Smooth muscle cell (in vitro differentiated cells): ENCODE measurements around the gene TTC24. TPM values are rescaled to one million over a fixed set of nuclear protein-coding genes. Genes with fewer than 3 reads are reported as not detected.

Experiments
- DNase-seq: peaks from one replicate; lab custom pipeline; 2025; ENCODE audit not compliant: unreplicated experiment; lab: John Stamatoyannopoulos, UW
- H2AFZ ChIP-seq: fragments of 200-600 bp; sonication (generic); 2 replicates; pipeline ENCODE4 v1.6.0; 2016; ENCODE audit warnings: antibody characterized with exemption, low read depth, mild to moderate bottlenecking
- H3F3A ChIP-seq: fragments of 200-600 bp; sonication (generic); 2 replicates; pipeline ENCODE4 v1.6.0; 2017; ENCODE audit warnings: antibody characterized with exemption, low read depth
- H3K27ac ChIP-seq: fragments of 200-600 bp; sonication (generic); 2 replicates; pipeline ENCODE4 v1.5.1; 2016; ENCODE audit warnings: low read depth, mild to moderate bottlenecking
- H3K27me3 ChIP-seq: fragments of 200-600 bp; sonication (generic); 2 replicates; pipeline ENCODE4 v1.6.1; 2016; ENCODE audit warnings: low read depth, mild to moderate bottlenecking
- H3K36me3 ChIP-seq: fragments of 200-600 bp; sonication (generic); 2 replicates; pipeline ENCODE4 v1.5.1; 2016; ENCODE audit warnings: low read depth
- H3K4me1 ChIP-seq: fragments of 200-600 bp; sonication (generic); 2 replicates; pipeline ENCODE4 v1.5.1; 2016; ENCODE audit warnings: low read depth
- H3K4me2 ChIP-seq: fragments of 200-600 bp; sonication (generic); 2 replicates; pipeline ENCODE4 v1.6.0; 2016; ENCODE audit warnings: mild to moderate bottlenecking
- H3K4me3 ChIP-seq: fragments of 200-600 bp; sonication (generic); 2 replicates; pipeline ENCODE4 v1.5.1; 2016; ENCODE audit warnings: mild to moderate bottlenecking
- H3K79me2 ChIP-seq: fragments of 200-600 bp; sonication (generic); 2 replicates; pipeline ENCODE4 v1.6.0; 2016; ENCODE audit warnings: low read depth, mild to moderate bottlenecking
- H3K9ac ChIP-seq: fragments of 200-600 bp; sonication (generic); 2 replicates; pipeline ENCODE4 v1.6.0; 2016; ENCODE audit warnings: low read depth
- H3K9me3 ChIP-seq: fragments of 200-600 bp; sonication (generic); replicated peaks from 2 replicates; pipeline ENCODE4 v1.5.1; 2016; ENCODE audit warnings: low read depth
- H4K20me1 ChIP-seq: fragments of 200-600 bp; sonication (generic); 2 replicates; pipeline ENCODE4 v1.6.0; 2016; ENCODE audit warnings: low read depth
- CTCF ChIP-seq: fragments of 200-600 bp; sonication (generic); IDR thresholded peaks from 2 replicates; pipeline ENCODE4 v1.5.1; 2017; ENCODE audit warnings: borderline replicate concordance, mild to moderate bottlenecking, antibody characterized with exemption; ENCODE audit not compliant: insufficient read depth, poor library complexity, severe bottlenecking
- WGBS: methylation state at CpG from one replicate; pipeline ENCODE4 v1.1.7; 2016; ENCODE audit warnings: low lambda C conversion rate; 5-methylcytosine and 5-hydroxymethylcytosine counted together
- polyA plus RNA-seq: library from polyadenylated mRNA; unstranded; fragments of >200 nt; fragmentation: Nextera tagmentation; extraction: Ambion mirVana; gene quantifications from 2 replicates; pipeline ENCODE4 v1.2.1, GENCODE V29; 2016
- total RNA-seq: library from RNA; depleted of rRNA; stranded (reverse); fragments of >200 nt; gene quantifications from 2 replicates; pipeline ENCODE4 v1.2.3, GENCODE V29; 2014

The TTC24 gene
- total and polyA plus RNA-seq, 2 experiments from 2014 or later = not detected

- Histone ChIP-seq H3K4me2 (peak overlapping the region; percentile 95), H2AFZ (peak overlapping the region; percentile 100), H3K4me3 (peak overlapping the region; percentile 91), H3F3A (peaks cover 4% of the 10 kb centered on the region), H3K27ac (peak overlapping the region; percentile 32), H3K36me3 (no peaks in the 10 kb centered on the region), H4K20me1 (no peaks in the 10 kb centered on the region), H3K79me2 (no peaks in the 10 kb centered on the region), H3K27me3 (no peaks in the 10 kb centered on the region), H3K4me1 (peaks cover 11% of the 10 kb centered on the region), H3K9ac (no peak overlapping the region), H3K9me3 (no peaks in the 10 kb centered on the region)
- no peak for DNase-seq
- no peak for TF ChIP-seq CTCF
- WGBS = 86% methylated on average over 10 of the region's 10 CpGs
Measured at GRCh38 chr1:156590326-156591180, 11.0 kb downstream of the TTC24 start.

GRCh38 chr1:156591181-156591431 lies 11.6 kb downstream of the TTC24 start:
- Histone ChIP-seq H3F3A (peaks cover 4% of the 10 kb centered on the region), H3K36me3 (no peaks in the 10 kb centered on the region), H3K9me3 (no peaks in the 10 kb centered on the region), H3K27me3 (no peaks in the 10 kb centered on the region), H3K4me3 (peak overlapping the region; percentile 91), H3K4me1 (peaks cover 11% of the 10 kb centered on the region), H3K79me2 (no peaks in the 10 kb centered on the region), H3K4me2 (peak overlapping the region; percentile 95), H2AFZ (peak overlapping the region; percentile 100), H4K20me1 (no peaks in the 10 kb centered on the region), H3K9ac (peak overlapping the region; percentile 72), H3K27ac (peak overlapping the region; percentile 32)
- TF ChIP-seq CTCF = no peak
- DNase-seq = no peak
- WGBS = 25% methylated on average over 6 of the region's 6 CpGs

GRCh38 chr1:156591432-156592157 lies 12.1 kb downstream of the TTC24 start, which contains the start of gene NAXE:
Gene NAXE, plus strand, starts transcription at chr1:156591776. Its CDS starts 29 bp downstream, at chr1:156591805.
- Histone ChIP-seq H4K20me1 (no peaks in the 10 kb centered on the region), H3K27me3 (no peaks in the 10 kb centered on the region), H3K27ac (peak within 1 kb of the TSS; percentile 32), H3K36me3 (no peaks in the 10 kb centered on the region), H3K4me3 (peak within 1 kb of the TSS; percentile 91), H3K4me1 (peaks cover 11% of the 10 kb centered on the region), H2AFZ (peak within 1 kb of the TSS; percentile 100), H3K4me2 (peak within 1 kb of the TSS; percentile 95), H3K79me2 (no peaks in the 10 kb centered on the region), H3K9ac (peak within 1 kb of the TSS; percentile 73), H3F3A (peaks cover 4% of the 10 kb centered on the region), H3K9me3 (no peaks in the 10 kb centered on the region)
- WGBS = under 1% methylated on average over 58 of the region's 60 CpGs
- no peak for TF ChIP-seq CTCF
- DNase-seq = peak; percentile 26
